DMS153 treated with DMSO at 0.1 percent for 48 hours (cell line): ENCODE results near the gene PAX3.

ENCODE experiments used
- DNase-seq: peaks from one replicate; lab custom pipeline; 2025; ENCODE audit not compliant: unreplicated experiment; lab: John Stamatoyannopoulos, UW

The PAX3 gene

GRCh38 chr2:222298311-222299150 lies at the start of gene PAX3:
TSS of gene PAX3 (minus strand) at chr2:222298998. CDS start at chr2:222298615, 383 bp downstream.
- DNase-seq = peak; percentile 43

GRCh38 chr2:222341331-222341730 lies 42.5 kb upstream of the PAX3 start:
- DNase-seq = no peak

GRCh38 chr2:222338374-222338773 lies 39.6 kb upstream of the PAX3 start:
- DNase-seq = no peak

GRCh38 chr2:222336931-222337330 lies 38.1 kb upstream of the PAX3 start:
- DNase-seq = no peak

- no peak for DNase-seq
Observed at GRCh38 chr2:222336442-222336841, 37.6 kb upstream of the PAX3 start.

- DNase-seq = no peak
Observed at GRCh38 chr2:222334914-222335313, 36.1 kb upstream of the PAX3 start.

GRCh38 chr2:222333397-222333796 lies 34.6 kb upstream of the PAX3 start:
- no peak for DNase-seq

GRCh38 chr2:222332116-222332515 lies 33.3 kb upstream of the PAX3 start:
- DNase-seq = no peak

GRCh38 chr2:222330910-222331309 lies 32.1 kb upstream of the PAX3 start:
- no peak for DNase-seq

- DNase-seq = no peak
Observed at GRCh38 chr2:222322236-222322635, 23.4 kb upstream of the PAX3 start.

- DNase-seq = no peak
Observed at GRCh38 chr2:222320436-222321395, 21.9 kb upstream of the PAX3 start.

GRCh38 chr2:222319586-222320435 lies 21.0 kb upstream of the PAX3 start:
- peak; percentile 59 for DNase-seq

- DNase-seq = peak; percentile 56
Observed at GRCh38 chr2:222318712-222319585, 20.2 kb upstream of the PAX3 start.

GRCh38 chr2:222318026-222318711 lies 19.4 kb upstream of the PAX3 start:
- DNase-seq = peak; percentile 85

GRCh38 chr2:222315443-222316121 lies 16.8 kb upstream of the PAX3 start:
- no peak for DNase-seq

GRCh38 chr2:222313816-222314215 lies 15.0 kb upstream of the PAX3 start:
- no peak for DNase-seq

GRCh38 chr2:222311978-222312738 lies 13.4 kb upstream of the PAX3 start:
- DNase-seq = no peak
